ENCODE measurements around the gene PPP5C.

The PPP5C gene

DNA sequence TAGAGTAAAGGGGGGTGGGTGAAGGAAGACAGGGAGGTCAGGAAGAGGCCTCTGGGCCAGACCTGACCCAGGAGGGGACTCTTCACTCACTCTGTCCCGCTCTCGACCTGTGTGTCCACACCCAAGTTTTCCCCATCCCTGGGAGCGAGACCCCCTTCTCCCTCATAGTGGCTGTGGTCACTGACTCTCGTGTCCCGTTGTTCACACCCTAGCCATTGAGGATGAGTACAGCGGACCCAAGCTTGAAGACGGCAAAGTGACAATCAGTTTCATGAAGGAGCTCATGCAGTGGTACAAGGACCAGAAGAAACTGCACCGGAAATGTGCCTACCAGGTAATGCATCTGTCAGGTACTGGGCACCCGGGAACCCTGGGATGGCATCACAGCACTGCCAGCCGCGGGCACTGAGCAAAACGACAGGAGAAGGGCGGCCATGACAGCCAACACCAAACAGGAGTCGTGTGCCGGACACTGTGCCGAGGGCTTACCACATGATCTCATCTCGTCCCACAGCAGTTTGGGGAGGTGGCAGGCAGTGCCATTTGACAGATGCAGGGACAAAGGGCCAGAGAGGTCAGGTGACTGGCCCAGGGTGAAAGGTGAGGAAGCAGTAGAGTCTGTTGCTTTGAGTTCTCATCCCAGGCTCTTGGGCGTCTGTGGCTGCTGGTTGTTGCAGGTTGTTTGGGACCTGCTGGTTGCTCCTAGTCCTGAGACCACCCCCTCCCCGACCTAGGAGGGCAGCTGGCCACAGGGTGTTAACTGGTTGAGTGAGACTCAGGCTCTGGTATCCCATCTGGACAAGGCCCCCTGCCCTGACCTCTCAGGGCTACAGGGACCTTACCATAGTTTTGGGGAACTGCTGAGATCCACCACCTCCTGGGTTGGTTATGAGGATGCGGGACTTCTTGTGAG lies 29.6 kb downstream of the PPP5C start:
- H3K4me3 ChIP-seq (ENCODE audit: low read length) = no peak overlapping the region
- peaks cover 66% of the 10 kb centered on the region for H3K36me3 ChIP-seq (ENCODE audit: insufficient read depth, low read length)
- H3K4me1 ChIP-seq (ENCODE audit: insufficient read depth, low read length) = no peaks in the 10 kb centered on the region

DNA sequence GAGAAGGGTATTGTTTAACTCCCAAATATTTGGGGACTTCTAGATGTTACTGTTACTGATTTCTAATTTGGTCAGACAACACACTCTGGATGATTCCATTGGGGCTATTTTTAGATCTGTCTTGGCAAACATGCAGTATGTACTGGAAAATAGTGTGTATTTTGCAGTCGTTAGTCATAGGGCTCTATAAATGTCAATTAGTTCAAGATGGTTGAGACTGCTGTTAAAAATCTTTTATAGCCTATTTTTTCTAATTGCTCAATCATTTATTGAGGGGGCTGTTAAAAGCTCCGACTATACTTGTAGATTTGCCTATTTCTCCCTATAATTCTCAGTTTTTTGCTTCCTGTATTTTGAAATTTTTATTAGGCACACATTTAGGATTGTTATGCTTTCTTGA lies 31.4 kb downstream of the PPP5C start:
- H2AFZ ChIP-seq (ENCODE audit: low read depth, low read length) = no peak overlapping the region
- H3K4me3 ChIP-seq (ENCODE audit: low read length) = no peak overlapping the region
- H3K27me3 ChIP-seq (ENCODE audit: insufficient read depth, low read length) = no peaks in the 10 kb centered on the region
- H3K36me3 ChIP-seq (ENCODE audit: insufficient read depth, low read length) = peaks cover 79% of the 10 kb centered on the region
- H3K9me3 ChIP-seq (ENCODE audit: low read length) = peaks cover 2% of the 10 kb centered on the region
- H3K4me1 ChIP-seq (ENCODE audit: insufficient read depth, low read length) = no peaks in the 10 kb centered on the region

More for the DNA sequence above, 29.6 kb downstream of the PPP5C start:
- Histone ChIP-seq H3K9me3 (ENCODE audit: low read length) (peaks cover 2% of the 10 kb centered on the region), H3K27me3 (ENCODE audit: insufficient read depth, low read length) (no peaks in the 10 kb centered on the region), H2AFZ (ENCODE audit: low read depth, low read length) (no peak overlapping the region)

DNA sequence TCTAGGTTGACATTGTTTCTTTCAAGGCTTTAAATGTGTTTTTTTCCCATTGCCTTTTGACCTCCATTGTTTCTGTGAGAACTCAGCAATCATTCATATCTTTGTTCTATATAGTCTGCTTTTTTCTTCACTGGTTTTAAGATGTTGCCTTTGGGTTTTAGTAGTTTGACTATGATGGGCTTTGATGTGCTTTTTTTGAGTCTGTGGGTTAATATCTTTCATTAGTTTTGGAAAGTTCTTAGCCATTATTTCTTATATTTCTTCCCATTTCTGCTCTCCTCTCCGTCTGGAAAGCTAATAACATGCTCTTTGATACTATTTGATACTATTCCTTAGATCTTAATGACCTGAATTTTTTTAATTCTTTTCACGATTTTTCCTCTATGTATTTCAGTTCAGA lies 33.8 kb downstream of the PPP5C start:
- Histone ChIP-seq H3K27me3 (ENCODE audit: insufficient read depth, low read length) (no peaks in the 10 kb centered on the region), H3K4me1 (ENCODE audit: insufficient read depth, low read length) (no peaks in the 10 kb centered on the region), H2AFZ (ENCODE audit: low read depth, low read length) (no peak overlapping the region), H3K9me3 (ENCODE audit: low read length) (peaks cover 2% of the 10 kb centered on the region), H3K36me3 (ENCODE audit: insufficient read depth, low read length) (peaks cover 88% of the 10 kb centered on the region), H3K4me3 (ENCODE audit: low read length) (no peak overlapping the region)

DNA sequence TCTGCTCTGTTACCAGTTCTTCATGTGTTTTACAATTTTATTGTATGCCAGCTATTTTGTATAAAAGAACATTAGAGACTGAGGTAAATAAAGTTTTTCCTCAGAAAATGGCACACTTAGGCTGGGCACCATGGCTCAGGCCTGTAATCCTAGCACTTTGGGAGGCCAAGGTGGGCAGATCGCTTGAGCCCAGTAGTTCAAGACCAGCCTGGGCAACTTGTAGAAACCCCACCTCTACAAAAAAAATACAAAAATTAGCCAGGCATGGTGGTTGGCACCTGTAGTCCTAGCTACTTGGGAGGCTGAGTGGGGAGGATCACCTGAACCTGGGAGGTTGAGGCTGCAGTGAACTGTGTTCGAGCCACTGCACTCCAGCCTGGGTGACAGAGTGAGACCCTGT lies 34.5 kb downstream of the PPP5C start:
- Histone ChIP-seq H3K36me3 (ENCODE audit: insufficient read depth, low read length) (peaks cover 88% of the 10 kb centered on the region), H3K27me3 (ENCODE audit: insufficient read depth, low read length) (no peaks in the 10 kb centered on the region), H3K9me3 (ENCODE audit: low read length) (peaks cover 2% of the 10 kb centered on the region), H3K4me1 (ENCODE audit: insufficient read depth, low read length) (no peaks in the 10 kb centered on the region), H2AFZ (ENCODE audit: low read depth, low read length) (no peak overlapping the region), H3K4me3 (ENCODE audit: low read length) (no peak overlapping the region)

DNA sequence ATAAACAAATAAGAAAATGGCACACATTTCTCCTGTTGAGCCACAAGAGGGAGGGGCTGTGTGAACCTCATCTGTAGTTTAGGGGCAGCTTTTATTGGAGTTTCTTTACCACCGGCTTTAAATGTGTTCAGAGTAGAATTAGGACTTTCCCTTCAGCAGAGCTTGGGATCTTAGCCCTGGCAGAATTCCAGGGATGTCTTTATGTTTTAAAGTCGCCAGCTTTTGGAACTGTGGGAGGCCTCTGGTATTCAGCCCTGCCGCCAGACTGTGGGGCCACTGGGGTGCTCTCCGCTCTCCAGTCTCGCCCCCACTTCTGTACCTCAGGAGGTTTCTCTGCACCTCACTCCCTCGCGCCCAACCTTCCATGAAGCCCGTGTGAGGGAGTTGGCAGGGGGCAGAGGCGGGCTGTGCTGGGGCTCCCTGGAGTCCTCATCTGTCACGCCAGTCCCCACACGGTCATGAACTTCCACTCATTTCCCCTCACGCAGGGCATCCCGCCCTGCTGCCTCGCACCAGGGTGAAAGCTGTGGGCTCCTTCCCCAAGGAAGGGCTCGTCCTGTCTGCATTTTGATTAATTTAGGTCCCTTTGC lies 35.0 kb downstream of the PPP5C start:
- no peak overlapping the region for H3K4me3 ChIP-seq (ENCODE audit: low read length)
- H3K9me3 ChIP-seq (ENCODE audit: low read length) = peaks cover 2% of the 10 kb centered on the region
- no peaks in the 10 kb centered on the region for H3K4me1 ChIP-seq (ENCODE audit: insufficient read depth, low read length)
- no peak overlapping the region for H2AFZ ChIP-seq (ENCODE audit: low read depth, low read length)
- no peaks in the 10 kb centered on the region for H3K27me3 ChIP-seq (ENCODE audit: insufficient read depth, low read length)
- peaks cover 85% of the 10 kb centered on the region for H3K36me3 ChIP-seq (ENCODE audit: insufficient read depth, low read length)

DNA sequence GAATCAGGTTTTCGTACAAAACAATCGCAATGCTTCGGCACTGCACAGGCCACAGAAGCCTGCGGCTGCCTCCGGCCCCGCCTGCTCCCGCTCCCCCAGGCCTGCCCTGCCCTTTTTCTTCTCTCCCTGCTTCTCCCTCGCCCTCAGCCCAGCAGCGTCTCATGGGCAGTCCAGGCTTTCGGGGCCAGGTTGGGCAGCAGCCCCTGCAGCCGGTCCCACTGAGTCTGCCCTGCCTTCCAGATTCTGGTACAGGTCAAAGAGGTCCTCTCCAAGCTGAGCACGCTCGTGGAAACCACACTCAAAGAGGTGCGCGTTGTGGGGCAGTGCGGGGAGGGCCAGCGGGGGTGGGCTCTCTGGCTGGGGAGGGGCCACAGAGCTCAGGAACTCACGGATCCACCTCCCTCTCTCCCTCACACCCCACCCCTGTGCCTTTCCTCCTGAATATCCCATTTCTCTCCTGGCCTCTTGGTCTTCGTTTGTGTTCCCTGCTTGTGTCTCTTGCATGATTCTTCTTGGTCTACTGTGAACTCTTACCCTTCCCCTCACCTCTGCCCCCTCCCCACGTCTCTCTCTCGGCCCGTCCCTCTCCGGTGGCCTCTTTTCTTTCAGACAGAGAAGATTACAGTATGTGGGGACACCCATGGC lies 36.4 kb downstream of the PPP5C start:
- H3K27me3 ChIP-seq (ENCODE audit: insufficient read depth, low read length) = no peaks in the 10 kb centered on the region
- H3K36me3 ChIP-seq (ENCODE audit: insufficient read depth, low read length) = peaks cover 88% of the 10 kb centered on the region
- peaks cover 3% of the 10 kb centered on the region for H3K9me3 ChIP-seq (ENCODE audit: low read length)
- H2AFZ ChIP-seq (ENCODE audit: low read depth, low read length) = no peak overlapping the region
- no peak overlapping the region for H3K4me3 ChIP-seq (ENCODE audit: low read length)
- no peaks in the 10 kb centered on the region for H3K4me1 ChIP-seq (ENCODE audit: insufficient read depth, low read length)

DNA sequence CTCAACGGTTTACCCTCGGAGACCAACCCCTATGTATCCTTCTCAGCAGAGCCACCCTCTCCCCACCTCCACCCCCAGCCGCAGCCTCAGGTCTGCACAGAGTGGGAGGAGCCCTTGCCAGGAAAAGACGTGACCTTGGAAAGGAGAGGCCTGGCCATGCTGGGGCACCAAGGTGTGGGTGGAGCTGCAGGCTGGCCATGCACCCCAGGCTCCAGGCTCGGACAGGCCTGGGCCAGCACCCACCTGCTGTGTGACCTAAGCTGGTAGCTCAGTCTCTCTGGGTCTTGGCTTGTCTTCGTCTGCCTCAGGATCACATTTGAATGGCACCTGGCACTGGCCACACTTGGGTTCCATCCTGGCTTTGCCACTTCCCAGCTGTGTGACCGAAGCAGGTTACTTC lies 37.0 kb downstream of the PPP5C start:
- Histone ChIP-seq H3K4me1 (ENCODE audit: insufficient read depth, low read length) (no peaks in the 10 kb centered on the region), H3K36me3 (ENCODE audit: insufficient read depth, low read length) (peaks cover 92% of the 10 kb centered on the region)

DNA sequence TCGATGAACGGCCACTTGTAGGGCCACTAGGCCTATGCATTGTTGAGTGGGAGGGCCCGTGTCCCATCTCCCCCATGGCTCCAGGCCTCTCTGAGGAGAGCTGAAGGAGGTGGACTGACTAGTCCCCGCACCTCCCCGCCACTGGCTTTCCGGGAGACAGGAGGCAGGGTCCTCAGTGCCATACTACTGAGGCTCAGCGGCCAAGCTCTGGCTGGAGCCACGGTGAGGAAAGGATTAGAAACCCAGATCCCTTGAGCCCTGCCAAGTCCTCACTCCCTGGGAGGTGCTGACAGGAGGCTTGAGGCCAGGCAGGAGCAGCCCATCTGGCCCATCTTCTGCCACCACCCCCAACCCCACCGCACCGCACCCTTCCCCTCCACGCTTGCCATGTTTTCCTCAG lies 37.5 kb downstream of the PPP5C start:
- no peak overlapping the region for H2AFZ ChIP-seq (ENCODE audit: low read depth, low read length)
- H3K4me3 ChIP-seq (ENCODE audit: low read length) = no peak overlapping the region
- no peaks in the 10 kb centered on the region for H3K27me3 ChIP-seq (ENCODE audit: insufficient read depth, low read length)
- H3K9me3 ChIP-seq (ENCODE audit: low read length) = peaks cover 3% of the 10 kb centered on the region
- H3K36me3 ChIP-seq (ENCODE audit: insufficient read depth, low read length) = peaks cover 89% of the 10 kb centered on the region
- H3K4me1 ChIP-seq (ENCODE audit: insufficient read depth, low read length) = no peaks in the 10 kb centered on the region

More for the DNA sequence above, 37.0 kb downstream of the PPP5C start:
- Histone ChIP-seq H3K9me3 (ENCODE audit: low read length) (peaks cover 3% of the 10 kb centered on the region), H3K4me3 (ENCODE audit: low read length) (no peak overlapping the region), H3K27me3 (ENCODE audit: insufficient read depth, low read length) (no peaks in the 10 kb centered on the region), H2AFZ (ENCODE audit: low read depth, low read length) (no peak overlapping the region)

DNA sequence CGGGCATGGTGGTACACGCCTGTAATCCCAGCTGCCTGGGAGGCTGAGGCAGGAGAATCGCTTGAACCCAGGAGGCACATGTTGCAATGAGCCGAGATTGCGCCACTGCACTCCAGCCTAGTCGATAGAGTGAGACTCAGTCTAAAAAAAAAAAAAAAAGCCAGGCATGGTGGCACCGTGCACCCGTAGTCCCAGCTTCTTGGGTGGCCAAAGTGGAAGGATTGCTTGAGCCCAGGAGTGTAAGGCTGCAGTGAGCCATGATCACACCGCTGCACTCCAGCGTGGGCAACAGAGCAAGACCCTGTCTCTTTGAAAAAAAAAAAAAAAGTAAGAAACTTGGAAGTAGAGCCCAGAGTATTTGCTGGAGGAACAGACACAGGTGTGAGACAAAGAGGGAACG lies 38.7 kb downstream of the PPP5C start:
- Histone ChIP-seq H3K4me3 (ENCODE audit: low read length) (no peak overlapping the region), H3K9me3 (ENCODE audit: low read length) (peaks cover 1% of the 10 kb centered on the region), H3K36me3 (ENCODE audit: insufficient read depth, low read length) (peaks cover 87% of the 10 kb centered on the region), H3K4me1 (ENCODE audit: insufficient read depth, low read length) (no peaks in the 10 kb centered on the region), H3K27me3 (ENCODE audit: insufficient read depth, low read length) (no peaks in the 10 kb centered on the region), H2AFZ (ENCODE audit: low read depth, low read length) (no peak overlapping the region)

DNA sequence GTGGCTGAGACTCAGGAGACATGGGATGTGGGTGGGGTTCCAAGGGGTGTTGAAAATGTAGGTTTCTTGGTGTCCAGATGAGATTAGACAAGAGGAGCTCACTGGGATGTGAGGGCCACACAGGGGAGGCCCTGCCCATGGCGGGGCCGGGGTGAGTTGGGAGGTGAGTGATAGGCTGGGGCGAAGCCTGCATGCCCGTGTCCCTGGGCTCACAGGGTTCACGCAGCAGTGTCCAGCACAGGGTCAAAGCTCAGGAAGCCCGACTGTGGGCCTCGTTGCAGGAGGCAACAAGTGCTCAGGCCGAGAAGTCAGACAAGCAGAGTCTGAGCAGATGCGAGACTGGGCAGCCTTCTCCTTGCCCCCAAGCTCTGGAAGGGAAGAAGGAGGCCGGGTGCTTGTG lies 39.3 kb downstream of the PPP5C start:
- Histone ChIP-seq H3K36me3 (ENCODE audit: insufficient read depth, low read length) (peaks cover 87% of the 10 kb centered on the region), H3K4me1 (ENCODE audit: insufficient read depth, low read length) (no peaks in the 10 kb centered on the region), H3K4me3 (ENCODE audit: low read length) (no peak overlapping the region), H3K9me3 (ENCODE audit: low read length) (peaks cover 1% of the 10 kb centered on the region), H3K27me3 (ENCODE audit: insufficient read depth, low read length) (no peaks in the 10 kb centered on the region), H2AFZ (ENCODE audit: low read depth, low read length) (no peak overlapping the region)

DNA sequence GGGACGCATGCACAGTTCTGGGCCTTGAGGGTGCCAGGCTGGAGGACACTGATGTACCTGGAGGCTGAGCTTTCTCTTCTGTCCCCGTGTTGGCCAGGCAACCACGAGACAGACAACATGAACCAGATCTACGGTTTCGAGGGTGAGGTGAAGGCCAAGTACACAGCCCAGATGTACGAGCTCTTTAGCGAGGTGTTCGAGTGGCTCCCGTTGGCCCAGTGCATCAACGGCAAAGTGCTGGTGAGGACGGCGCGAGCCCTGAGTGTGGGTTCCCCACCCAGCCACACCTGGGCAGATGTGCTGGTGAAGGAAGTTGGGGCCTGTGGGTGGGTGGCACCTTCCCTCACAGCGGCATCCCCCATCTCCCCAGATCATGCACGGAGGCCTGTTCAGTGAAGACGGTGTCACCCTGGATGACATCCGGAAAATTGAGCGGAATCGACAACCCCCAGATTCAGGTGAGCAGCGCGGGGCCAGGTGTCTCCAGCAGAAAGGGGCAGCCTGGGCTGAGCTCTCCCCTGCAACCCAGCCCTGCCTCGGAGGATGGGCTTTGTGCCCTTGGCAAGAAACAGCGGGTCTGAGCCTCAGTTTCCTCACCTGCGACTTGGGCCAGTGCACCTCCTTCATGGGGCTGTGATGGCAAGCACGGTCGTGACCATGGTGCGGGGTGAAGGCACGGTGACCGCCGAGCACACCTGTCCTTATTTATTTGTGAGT lies 40.3 kb downstream of the PPP5C start:
- peaks cover 1% of the 10 kb centered on the region for H3K9me3 ChIP-seq (ENCODE audit: low read length)
- H3K4me3 ChIP-seq (ENCODE audit: low read length) = no peak overlapping the region
- H2AFZ ChIP-seq (ENCODE audit: low read depth, low read length) = no peak overlapping the region
- no peaks in the 10 kb centered on the region for H3K4me1 ChIP-seq (ENCODE audit: insufficient read depth, low read length)
- H3K36me3 ChIP-seq (ENCODE audit: insufficient read depth, low read length) = peaks cover 83% of the 10 kb centered on the region
- no peaks in the 10 kb centered on the region for H3K27me3 ChIP-seq (ENCODE audit: insufficient read depth, low read length)

DNA sequence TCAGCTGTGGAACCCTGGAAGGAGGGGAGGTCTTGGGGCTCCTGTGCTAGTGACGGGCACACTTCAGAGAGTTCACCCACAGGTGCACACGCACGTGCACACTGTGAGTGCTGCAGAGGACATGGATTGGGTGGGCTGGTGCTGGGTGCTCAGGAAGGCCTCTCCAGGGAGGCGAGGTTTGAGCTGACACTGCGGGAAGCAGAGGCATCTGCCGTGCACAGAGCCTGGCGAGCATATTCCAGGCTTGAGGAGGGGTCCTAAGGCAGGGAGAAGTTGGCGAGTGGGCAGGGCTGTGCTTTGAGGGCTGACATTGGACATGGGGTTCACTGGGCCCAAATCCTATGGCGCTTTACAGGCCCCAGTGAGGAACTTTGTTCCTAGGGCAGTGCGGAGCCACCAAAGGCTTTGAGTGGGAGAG lies 40.8 kb downstream of the PPP5C start:
- peaks cover 1% of the 10 kb centered on the region for H3K9me3 ChIP-seq (ENCODE audit: low read length)
- no peaks in the 10 kb centered on the region for H3K27me3 ChIP-seq (ENCODE audit: insufficient read depth, low read length)
- no peak overlapping the region for H3K4me3 ChIP-seq (ENCODE audit: low read length)
- H3K4me1 ChIP-seq (ENCODE audit: insufficient read depth, low read length) = no peaks in the 10 kb centered on the region
- H2AFZ ChIP-seq (ENCODE audit: low read depth, low read length) = no peak overlapping the region
- peaks cover 80% of the 10 kb centered on the region for H3K36me3 ChIP-seq (ENCODE audit: insufficient read depth, low read length)
